Measurements from ENCODE around the gene ANKS1B.

- TF ChIP-seq YY1 (IDR thresholded peaks at IDR 0.05; ENCODE audit: insufficient read depth, insufficient read length) (no peak), ZNF274 (IDR thresholded peaks at IDR 0.05; ENCODE audit: low read depth, low read length) (no peak), SUZ12 (IDR thresholded peaks at IDR 0.05; ENCODE audit: extremely low read depth, insufficient read depth, insufficient read length) (no peak)
Measured at GRCh38 chr12:98870504-98870903, 1114.2 kb downstream of the ANKS1B start.
